Measurements from ENCODE around the gene SNRNP70. TPM values are rescaled to one million over a fixed set of nuclear protein-coding genes. Genes with fewer than 3 reads are reported as not detected.

The SNRNP70 gene
- total RNA-seq, 1 donor from 2014 or later, result 355 TPM

Other genes with a start within 250 kb of the SNRNP70 start
- 20.5 and 22.1 TPM in 2 replicates for gene HSD17B14, start 249.0 kb upstream of the SNRNP70 start, total RNA-seq
- gene PLEKHA4, start 216.8 kb upstream of the SNRNP70 start, total RNA-seq, result 8.5 and 11.7 TPM in 2 replicates
- gene PPP1R15A, start 213.0 kb upstream of the SNRNP70 start, total RNA-seq, result 44.5 and 48.9 TPM in 2 replicates
- 0.46 TPM in 1 of 2 replicates, not detected in the other for gene TULP2, start 186.7 kb upstream of the SNRNP70 start, total RNA-seq
- 149 and 165 TPM in 2 replicates for gene NUCB1, start 185.1 kb upstream of the SNRNP70 start, total RNA-seq
- 1.1 and 1.8 TPM in 2 replicates for gene DHDH, start 151.8 kb upstream of the SNRNP70 start, total RNA-seq
- gene BAX, start 130.6 kb upstream of the SNRNP70 start, total RNA-seq, result 141 and 153 TPM in 2 replicates
- gene FTL, start 120.1 kb upstream of the SNRNP70 start, total RNA-seq, result 2,544 and 2,716 TPM in 2 replicates
- gene GYS1, start 92.1 kb upstream of the SNRNP70 start, total RNA-seq, result 57.4 and 65.8 TPM in 2 replicates
- 81.5 and 83.0 TPM in 2 replicates for gene RUVBL2, start 91.6 kb upstream of the SNRNP70 start, total RNA-seq
- not detected in 2 replicates for gene LHB, start 68.4 kb upstream of the SNRNP70 start, total RNA-seq
- not detected in 2 replicates for gene CGB3, start 61.1 kb upstream of the SNRNP70 start, total RNA-seq
- gene CGB2, start 53.6 kb upstream of the SNRNP70 start, total RNA-seq, result not detected in 2 replicates
- gene CGB1, start 48.6 kb upstream of the SNRNP70 start, total RNA-seq, result not detected in 2 replicates
- gene CGB5, start 41.6 kb upstream of the SNRNP70 start, total RNA-seq, result not detected in 2 replicates
- not detected in 2 replicates for gene CGB8, start 36.3 kb upstream of the SNRNP70 start, total RNA-seq
- 0.38 and 0.80 TPM in 2 replicates for gene CGB7, start 27.7 kb upstream of the SNRNP70 start, total RNA-seq
- gene NTF4, start 20.6 kb upstream of the SNRNP70 start, total RNA-seq, result 0.91 and 1.5 TPM in 2 replicates
- gene KCNA7, start 12.8 kb upstream of the SNRNP70 start, total RNA-seq, result not detected in 2 replicates
- 7.0 and 9.3 TPM in 2 replicates for gene LIN7B, start 28.9 kb downstream of the SNRNP70 start, total RNA-seq
- 1.3 and 1.5 TPM in 2 replicates for gene C19orf73, start 33.7 kb downstream of the SNRNP70 start, total RNA-seq
- gene PPFIA3, start 34.1 kb downstream of the SNRNP70 start, total RNA-seq, result 6.7 and 8.5 TPM in 2 replicates
- gene HRC, start 69.9 kb downstream of the SNRNP70 start, total RNA-seq, result 1.6 and 2.1 TPM in 2 replicates
- gene TRPM4, start 72.3 kb downstream of the SNRNP70 start, total RNA-seq, result 16.9 and 17.7 TPM in 2 replicates
- gene SLC6A16, start 239.7 kb downstream of the SNRNP70 start, total RNA-seq, result 10.5 and 11.8 TPM in 2 replicates
- not detected in 2 replicates for gene CD37, start 250.0 kb downstream of the SNRNP70 start, total RNA-seq